Osteocyte (in vitro differentiated cells): ENCODE measurements around the gene KRTAP9-3. TPM values are rescaled to one million over a fixed set of nuclear protein-coding genes. Genes with fewer than 3 reads are reported as not detected.
"Not testable (repeated sequence)": the region's sequence is repeated elsewhere in the genome, so short reads cannot be mapped to it uniquely, and the experiment has no call there.

ENCODE experiments used
- DNase-seq: peaks from one replicate; pipeline ENCODE4 v3.0.0; 2021; ENCODE audit warnings: mixed read lengths; ENCODE audit not compliant: unreplicated experiment; ENCODE audit errors: extremely low spot score
- H3K27ac Mint-ChIP-seq: one replicate; pipeline ENCODE4 v1.8.0; 2021; ENCODE audit warnings: mild to moderate bottlenecking, mixed read lengths; ENCODE audit not compliant: unreplicated experiment
- H3K27me3 Mint-ChIP-seq: one replicate; pipeline ENCODE4 v1.8.0; 2021; ENCODE audit warnings: mixed read lengths; ENCODE audit not compliant: unreplicated experiment
- H3K36me3 Mint-ChIP-seq: one replicate; pipeline ENCODE4 v1.8.0; 2021; ENCODE audit warnings: mixed read lengths; ENCODE audit not compliant: unreplicated experiment
- H3K4me1 Mint-ChIP-seq: one replicate; pipeline ENCODE4 v1.8.0; 2021; ENCODE audit warnings: mixed read lengths; ENCODE audit not compliant: unreplicated experiment
- H3K4me3 Mint-ChIP-seq: one replicate; pipeline ENCODE4 v1.8.0; 2021; ENCODE audit warnings: mild to moderate bottlenecking, moderate library complexity, mixed read lengths; ENCODE audit not compliant: unreplicated experiment
- H3K9me3 Mint-ChIP-seq: one replicate; pipeline ENCODE4 v1.8.0; 2021; ENCODE audit warnings: mixed read lengths; ENCODE audit not compliant: unreplicated experiment
- CTCF ChIP-seq: fragments of 200-600 bp; sonication (generic); IDR thresholded peaks from 2 replicates; pipeline ENCODE4 v1.5.0; 2021; ENCODE audit warnings: antibody characterized with exemption, mild to moderate bottlenecking, moderate library complexity
- total RNA-seq: library from RNA; stranded (reverse); gene quantifications from 2 replicates; pipeline ENCODE4 v1.2.1, GENCODE V29; 2021

KRTAP9-3 gene
- total RNA-seq, 1 donor from 2014 or later, result not detected

DNA sequence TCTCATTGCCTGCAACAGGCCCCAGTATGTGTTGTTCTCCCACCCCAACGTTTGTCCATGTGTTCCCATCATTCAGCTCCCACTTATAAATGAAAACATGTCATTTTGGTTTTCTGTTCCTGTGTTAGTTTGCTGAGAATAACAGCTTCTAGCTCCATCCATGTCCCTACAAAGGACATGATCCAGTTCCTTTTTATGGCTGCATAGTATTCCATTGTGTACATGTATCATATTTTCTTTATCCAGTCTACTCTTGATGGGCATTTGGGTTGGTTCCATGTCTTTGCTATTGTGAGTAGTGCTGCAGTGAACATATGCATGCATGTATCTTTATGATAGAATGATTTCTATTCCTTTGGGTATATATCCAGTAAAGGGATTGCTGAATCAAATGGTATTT is 16.6 kb upstream of the KRTAP9-3 start:
- H3K4me3 Mint-ChIP-seq, result no peak overlapping the region
- peaks cover 3% of the 10 kb centered on the region for H3K4me1 Mint-ChIP-seq
- H3K27ac Mint-ChIP-seq, result no peak overlapping the region
- peaks cover 7% of the 10 kb centered on the region for H3K9me3 Mint-ChIP-seq
- no peak for TF ChIP-seq CTCF
- peaks cover 13% of the 10 kb centered on the region for H3K27me3 Mint-ChIP-seq
- peaks cover 8% of the 10 kb centered on the region for H3K36me3 Mint-ChIP-seq
- DNase-seq, result no peak

DNA sequence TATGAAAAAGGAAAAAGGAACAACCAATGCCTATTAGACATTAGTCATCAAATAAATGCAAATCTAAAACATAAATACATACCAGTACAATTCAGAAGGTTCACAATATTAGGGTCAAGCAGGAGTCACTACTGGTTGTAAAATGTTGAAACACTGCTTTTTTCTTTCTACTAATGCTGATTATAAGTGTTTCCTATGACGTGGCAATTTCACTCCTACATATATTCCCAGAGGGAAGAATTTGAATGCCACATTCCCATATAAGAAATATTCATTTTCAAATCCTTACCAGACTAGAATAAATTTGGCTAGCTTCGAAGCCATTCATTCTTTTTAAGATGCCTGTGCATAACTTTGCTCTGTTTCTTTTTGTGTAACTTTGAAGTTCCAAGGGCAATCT is 8.4 kb upstream of the KRTAP9-3 start:
- TF ChIP-seq CTCF, result no peak
- no peak overlapping the region for H3K4me3 Mint-ChIP-seq
- H3K9me3 Mint-ChIP-seq, result peaks cover 15% of the 10 kb centered on the region
- peaks cover 8% of the 10 kb centered on the region for H3K27me3 Mint-ChIP-seq
- peaks cover 8% of the 10 kb centered on the region for H3K36me3 Mint-ChIP-seq
- no peaks in the 10 kb centered on the region for H3K4me1 Mint-ChIP-seq
- H3K27ac Mint-ChIP-seq, result no peak overlapping the region
- no peak for DNase-seq

DNA sequence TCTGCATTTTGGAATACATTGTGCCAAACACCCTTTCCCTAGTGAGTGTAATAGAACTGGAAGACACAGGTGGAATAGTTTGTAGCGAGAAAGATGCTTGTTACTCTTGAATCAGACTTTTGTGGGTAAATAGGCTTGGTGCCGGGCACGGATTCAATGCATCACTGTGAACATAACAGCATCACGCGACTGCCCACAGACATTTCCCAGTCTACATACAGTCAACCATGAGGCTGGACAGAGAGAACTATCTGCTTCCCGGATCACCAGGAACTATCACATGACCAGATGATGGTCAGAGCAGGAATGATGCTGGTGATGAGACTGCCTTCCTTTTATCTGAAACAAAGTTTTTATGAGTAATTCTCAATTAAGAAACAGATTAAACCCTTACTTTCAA is 6.2 kb upstream of the KRTAP9-3 start:
- H3K4me1 Mint-ChIP-seq, result no peaks in the 10 kb centered on the region
- H3K4me3 Mint-ChIP-seq, result no peak overlapping the region
- H3K27me3 Mint-ChIP-seq, result peaks cover 5% of the 10 kb centered on the region
- H3K36me3 Mint-ChIP-seq, result no peaks in the 10 kb centered on the region
- H3K27ac Mint-ChIP-seq, result no peak overlapping the region
- no peak for TF ChIP-seq CTCF
- H3K9me3 Mint-ChIP-seq, result peaks cover 5% of the 10 kb centered on the region
- no peak for DNase-seq

DNA sequence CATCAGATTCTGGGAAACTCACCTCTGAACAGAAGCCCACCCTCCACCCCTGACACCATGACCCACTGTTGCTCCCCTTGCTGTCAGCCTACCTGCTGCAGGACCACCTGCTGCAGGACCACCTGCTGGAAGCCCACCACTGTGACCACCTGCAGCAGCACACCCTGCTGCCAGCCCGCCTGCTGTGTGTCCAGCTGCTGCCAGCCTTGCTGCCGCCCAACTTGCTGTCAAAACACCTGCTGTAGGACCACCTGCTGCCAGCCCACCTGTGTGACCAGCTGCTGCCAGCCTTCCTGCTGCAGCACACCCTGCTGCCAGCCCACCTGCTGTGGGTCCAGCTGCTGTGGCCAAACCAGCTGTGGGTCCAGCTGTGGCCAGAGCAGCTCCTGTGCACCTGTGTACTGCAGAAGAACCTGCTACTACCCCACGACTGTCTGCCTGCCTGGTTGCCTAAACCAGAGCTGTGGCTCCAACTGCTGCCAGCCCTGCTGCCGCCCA is 5.6 kb upstream of the KRTAP9-3 start, which contains the start of gene KRTAP9-2:
KRTAP9-2 (plus strand) TSS at position 51 of the 498 bp plus-strand sequence; CDS start at position 58, 7 bp downstream.
- not testable (repeated sequence) for H3K27ac Mint-ChIP-seq, H3K27me3 Mint-ChIP-seq, H3K4me1 Mint-ChIP-seq, H3K9me3 Mint-ChIP-seq, H3K4me3 Mint-ChIP-seq, DNase-seq, H3K36me3 Mint-ChIP-seq

GRCh38 chr17:41230094-41230493 is 2.2 kb upstream of the KRTAP9-3 start:
- no peak overlapping the region for H3K4me3 Mint-ChIP-seq
- no peak for DNase-seq
- no peak overlapping the region for H3K27ac Mint-ChIP-seq
- H3K36me3 Mint-ChIP-seq, result no peaks in the 10 kb centered on the region
- no peaks in the 10 kb centered on the region for H3K4me1 Mint-ChIP-seq
- peaks cover 14% of the 10 kb centered on the region for H3K27me3 Mint-ChIP-seq
- H3K9me3 Mint-ChIP-seq, result no peaks in the 10 kb centered on the region
- TF ChIP-seq CTCF, result no peak

DNA sequence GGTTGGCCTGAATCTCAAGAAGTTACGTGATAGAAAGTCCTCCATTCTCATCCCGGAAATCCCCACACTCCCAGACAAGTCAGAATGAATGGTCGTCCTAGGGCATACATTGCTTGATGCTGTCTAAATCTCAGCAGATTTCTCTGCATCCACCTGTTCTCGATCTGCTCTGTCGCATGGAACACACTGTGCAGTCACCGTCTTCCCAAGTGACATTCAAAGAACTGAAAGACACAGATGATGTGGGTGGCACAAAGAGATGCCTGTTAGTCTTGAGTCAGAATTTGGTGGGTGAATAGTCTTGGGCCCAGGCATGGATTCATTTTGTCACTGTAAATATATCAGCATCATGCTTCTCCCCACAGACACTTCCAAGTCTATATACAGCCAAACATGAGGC is 518 bp upstream of the KRTAP9-3 start:
- peaks cover 21% of the 10 kb centered on the region for H3K27me3 Mint-ChIP-seq
- H3K9me3 Mint-ChIP-seq, result no peaks in the 10 kb centered on the region
- no peak overlapping the region for H3K27ac Mint-ChIP-seq
- no peak overlapping the region for H3K4me3 Mint-ChIP-seq
- no peak for DNase-seq
- TF ChIP-seq CTCF, result no peak
- H3K4me1 Mint-ChIP-seq, result no peaks in the 10 kb centered on the region
- no peaks in the 10 kb centered on the region for H3K36me3 Mint-ChIP-seq

DNA sequence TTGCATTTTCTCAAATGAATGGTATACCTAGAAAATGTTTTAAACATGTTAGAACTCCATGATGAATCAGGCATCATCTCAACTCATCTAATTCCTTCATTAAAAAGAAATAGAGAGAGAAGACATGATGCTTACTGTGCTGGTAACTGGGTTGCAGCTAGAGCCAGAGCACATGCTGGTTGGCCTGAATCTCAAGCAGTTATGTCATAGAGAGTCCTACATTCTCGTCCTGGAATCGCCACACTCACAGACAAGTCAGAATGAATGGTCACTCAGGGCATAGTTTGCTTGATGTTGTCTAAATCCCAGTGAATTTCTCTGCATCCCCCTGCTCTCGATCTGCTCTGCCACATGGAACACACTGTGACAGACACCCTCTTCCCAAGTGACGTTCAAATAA is 4.9 kb downstream of the KRTAP9-3 start:
- H3K4me3 Mint-ChIP-seq, DNase-seq, H3K27ac Mint-ChIP-seq, H3K36me3 Mint-ChIP-seq, H3K4me1 Mint-ChIP-seq: not testable (repeated sequence)
- peaks cover 21% of the 10 kb centered on the region for H3K27me3 Mint-ChIP-seq
- H3K9me3 Mint-ChIP-seq, result peaks cover 11% of the 10 kb centered on the region

- not testable (repeated sequence) for H3K36me3 Mint-ChIP-seq, H3K27ac Mint-ChIP-seq, H3K4me1 Mint-ChIP-seq, H3K4me3 Mint-ChIP-seq, DNase-seq
- Mint-ChIP-seq H3K27me3 (peaks cover 24% of the 10 kb centered on the region), H3K9me3 (peaks cover 11% of the 10 kb centered on the region)
These were observed 5.7 kb downstream of the KRTAP9-3 start, which contains the start of gene KRTAP9-8 for GRCh38 chr17:41237949-41238437. KRTAP9-8 (plus strand) TSS chr17:41237999; CDS start chr17:41238052, 53 bp downstream.
